Measurements from ENCODE around the gene CD200R1.

CD200R1 gene

DNA sequence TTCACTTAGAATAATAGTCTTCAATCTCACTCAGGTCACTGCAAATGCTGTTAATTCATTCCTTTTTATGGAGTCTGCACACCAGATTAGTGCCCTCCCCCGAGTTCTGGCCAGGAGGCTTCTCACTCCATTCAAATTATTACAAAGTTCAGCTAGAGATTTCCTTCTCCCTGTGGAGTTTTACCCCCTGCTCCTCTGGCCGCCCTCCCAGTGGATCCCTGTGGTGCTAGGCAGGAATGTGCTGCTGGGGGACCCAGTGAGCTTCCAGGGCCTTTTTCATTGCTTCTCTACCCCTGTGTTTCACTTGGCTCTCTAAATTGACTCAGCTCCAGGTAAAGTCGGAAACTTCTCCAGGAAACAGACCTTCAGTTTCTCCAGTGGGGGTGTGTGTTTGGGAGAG lies 85.5 kb downstream of the CD200R1 start:
- DNase-seq (ENCODE audit: low read depth in 1 of 2, low spot score in 1 of 2) = no peak

DNA sequence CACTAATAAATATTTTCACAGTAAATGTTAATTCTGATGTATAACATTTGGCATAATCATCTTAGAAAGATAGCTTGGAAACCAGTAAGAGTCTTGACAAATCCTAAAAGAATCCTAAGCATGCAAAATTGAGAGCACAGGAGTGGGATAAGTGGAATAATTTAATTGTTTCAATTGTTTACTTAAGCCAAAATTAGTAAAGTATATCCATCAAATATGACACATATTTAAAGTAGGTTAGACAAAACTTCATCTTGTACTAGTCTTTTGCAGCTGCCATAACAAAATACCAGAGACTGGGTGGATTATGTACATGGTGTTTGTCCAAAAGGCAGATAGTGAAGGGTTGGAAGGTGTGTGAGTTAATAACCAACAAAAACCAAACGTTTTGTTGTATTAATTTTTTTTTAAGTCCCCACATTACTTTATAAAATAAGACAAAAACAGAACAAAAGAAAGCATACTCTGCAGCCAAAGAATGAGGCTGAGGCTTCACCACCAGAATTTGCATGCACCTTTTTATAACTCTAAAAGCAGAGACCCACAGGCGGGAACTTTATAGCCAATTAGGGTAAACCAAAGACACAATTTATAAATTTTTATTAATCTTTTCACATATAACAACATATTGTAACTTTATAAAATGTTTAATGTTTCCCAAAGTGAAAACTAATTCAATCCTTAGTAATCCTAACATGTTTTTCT lies 86.4 kb downstream of the CD200R1 start:
- no peak for DNase-seq (ENCODE audit: low read depth in 1 of 2, low spot score in 1 of 2)

DNA sequence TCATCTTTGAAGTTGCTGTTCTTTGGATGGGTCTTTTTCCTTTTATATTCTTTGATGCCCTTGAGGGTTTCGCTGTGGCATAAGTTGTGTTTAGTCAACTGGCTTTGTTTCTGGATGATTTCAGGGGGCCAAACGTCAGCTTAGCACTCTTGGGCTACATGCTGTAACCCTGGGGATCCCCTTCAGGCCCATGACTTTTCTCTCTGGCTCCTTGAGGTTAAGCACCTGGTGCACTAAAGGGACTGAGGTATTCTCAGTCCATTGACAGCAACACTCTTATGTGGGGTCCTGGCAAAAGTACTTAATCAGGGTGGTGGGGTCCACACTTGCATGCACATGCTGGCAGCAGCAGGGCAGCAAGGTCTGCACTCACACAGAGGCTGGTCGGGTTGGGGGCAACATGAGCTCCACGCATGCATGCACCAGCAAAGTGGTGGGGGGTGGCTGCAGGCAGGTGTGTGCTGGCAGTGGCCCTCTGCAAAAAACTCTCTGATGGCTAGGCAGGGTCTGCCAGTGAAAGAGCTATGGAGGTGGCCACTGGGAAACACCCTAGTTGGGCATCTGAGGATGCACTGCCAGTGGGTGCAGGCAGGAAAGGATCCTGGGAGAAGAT lies 90.1 kb downstream of the CD200R1 start:
- no peak for DNase-seq (ENCODE audit: low read depth in 1 of 2, low spot score in 1 of 2)

DNA sequence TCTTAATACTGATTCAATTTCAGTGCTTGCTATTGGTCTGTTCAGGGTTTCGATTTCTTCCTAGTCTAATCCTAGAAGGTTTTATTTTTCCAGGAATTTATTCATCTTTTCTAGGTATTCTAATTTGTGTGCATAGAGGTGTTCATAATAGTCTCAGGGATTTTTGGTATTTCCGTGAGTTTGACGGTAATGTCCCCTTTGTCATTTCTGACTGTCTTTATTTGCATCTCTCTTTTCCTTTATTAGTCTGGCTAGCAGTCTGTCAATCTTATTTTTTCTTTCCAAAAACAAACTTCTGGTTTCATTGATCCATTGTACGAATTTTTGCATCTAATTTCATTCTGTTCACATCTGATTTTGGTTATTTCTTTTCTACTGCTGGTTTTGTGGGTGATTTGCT lies 93.0 kb downstream of the CD200R1 start:
- DNase-seq (ENCODE audit: low read depth in 1 of 2, low spot score in 1 of 2) = no peak

DNA sequence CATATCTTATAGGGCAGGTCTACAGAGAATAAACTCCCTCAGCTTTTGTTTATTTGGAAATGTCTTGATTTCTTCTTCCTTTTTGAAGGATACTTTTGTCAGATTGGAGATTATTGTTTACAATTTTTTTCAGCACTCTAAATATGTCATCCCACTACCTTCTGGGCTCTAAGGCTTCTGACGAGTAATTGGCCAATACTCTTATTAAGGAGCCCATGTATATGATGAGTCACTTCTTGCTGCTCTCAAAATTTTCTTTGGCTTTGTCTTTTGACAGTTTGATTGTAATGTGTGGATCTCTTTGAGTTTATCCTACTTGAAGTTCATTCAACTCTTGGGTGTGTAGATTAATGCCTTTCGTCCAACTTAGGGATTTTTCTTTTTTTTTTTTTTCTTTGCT lies 99.3 kb downstream of the CD200R1 start:
- DNase-seq (ENCODE audit: low read depth in 1 of 2, low spot score in 1 of 2) = no peak

DNA sequence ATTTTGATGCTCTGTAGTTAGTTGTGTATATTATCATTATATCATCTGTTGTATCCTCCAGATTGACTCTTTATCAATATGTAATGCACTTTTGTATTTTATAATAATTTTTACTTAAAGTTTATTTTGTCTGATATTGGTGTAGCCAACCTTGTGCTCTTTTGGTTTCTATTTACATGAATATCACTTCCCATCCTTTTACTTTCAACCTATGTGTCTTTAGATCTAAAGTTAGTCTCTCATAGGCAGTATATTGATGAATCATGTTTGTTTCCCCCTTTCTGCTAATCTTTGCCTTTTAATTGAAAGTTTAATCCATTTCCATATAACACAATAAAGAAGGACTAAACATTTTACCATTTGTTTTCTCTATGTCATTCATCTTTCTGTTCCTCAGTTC lies 100.2 kb downstream of the CD200R1 start:
- no peak for DNase-seq (ENCODE audit: low read depth in 1 of 2, low spot score in 1 of 2)

DNA sequence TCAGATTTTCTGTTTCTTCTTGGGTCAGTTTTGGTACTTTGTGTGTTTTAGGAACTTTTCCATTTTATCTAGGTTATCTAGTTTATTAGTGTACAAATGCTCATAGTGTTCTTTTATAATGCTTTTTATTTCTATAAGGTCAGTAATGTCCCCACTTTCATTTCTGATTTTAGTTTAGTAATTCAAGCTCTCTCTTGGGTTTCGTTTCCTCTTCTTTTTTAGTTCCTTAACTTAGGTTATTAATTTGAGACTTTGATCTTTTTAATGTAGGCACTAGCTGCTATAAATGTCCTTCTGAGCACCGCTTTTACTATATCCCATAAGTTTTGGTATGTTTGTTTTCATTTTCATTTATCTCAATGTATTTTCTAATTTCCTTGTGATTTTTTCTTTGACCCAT lies 101.3 kb downstream of the CD200R1 start:
- no peak for DNase-seq (ENCODE audit: low read depth in 1 of 2, low spot score in 1 of 2)

DNA sequence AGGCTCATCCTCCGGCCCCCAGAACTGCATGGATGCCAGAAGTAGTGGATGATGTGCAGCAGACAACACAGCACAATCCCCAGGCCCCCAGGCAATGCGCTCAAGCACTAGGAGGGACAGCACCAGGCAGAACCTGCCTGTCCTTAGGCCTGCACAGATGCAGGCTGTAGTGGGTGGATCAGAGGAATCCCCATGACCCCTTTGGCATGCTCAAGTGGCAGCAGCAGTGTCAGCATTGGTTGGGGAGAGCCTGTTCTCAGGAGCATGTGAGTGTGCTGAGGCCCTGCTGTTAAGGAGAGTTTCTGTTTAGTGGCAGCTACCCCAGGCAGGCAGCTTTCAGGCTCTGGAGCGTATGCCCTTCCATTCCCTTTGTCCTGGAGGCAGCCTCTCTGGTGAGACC lies 103.2 kb downstream of the CD200R1 start:
- DNase-seq (ENCODE audit: low read depth in 1 of 2, low spot score in 1 of 2) = no peak
